Breast epithelium (tissue), 4 donors: Measurements from ENCODE around the gene TTYH3. TPM values are rescaled to one million over a fixed set of nuclear protein-coding genes. Genes with fewer than 3 reads are reported as not detected.
"Not testable (repeated sequence)": the region's sequence is repeated elsewhere in the genome, so short reads cannot be mapped to it uniquely, and the experiment has no call there.

Experiments
- DNase-seq, 2 donors: peaks; one replicate each; pipeline ENCODE4 v3.0.0-alpha.2; 2019; ENCODE audit warnings: low spot score in 2 of 2
- H3K27ac ChIP-seq, 2 donors: fragments of 200-600 bp; sonication (generic) in 1 of 2; one replicate each; pipeline ENCODE4 v1.5.1; 2016 to 2019; ENCODE audit warnings: mild to moderate bottlenecking in 1 of 2
- H3K27me3 ChIP-seq, 2 donors: fragments of 200-600 bp; sonication (generic) in 1 of 2; one replicate each; pipeline versions ENCODE4 v1.5.1 to v1.6.0; 2017 to 2019; ENCODE audit warnings: control low read depth in 1 of 2, mild to moderate bottlenecking in 1 of 2
- H3K36me3 ChIP-seq: fragments of 200-600 bp; one replicate; pipeline ENCODE4 v1.5.1; 2019
- H3K4me1 ChIP-seq, 2 donors: fragments of 200-600 bp; sonication (generic); one replicate each; pipeline ENCODE4 v1.5.1; 2016 to 2019; ENCODE audit warnings: control low read depth in 1 of 2
- H3K4me3 ChIP-seq, 3 donors: fragments of 200-600 bp; sonication (generic); 1 replicate in 2 of 3; 2 replicates in 1 of 3; pipeline ENCODE4 v1.5.1; 2016 to 2019; ENCODE audit warnings: mild to moderate bottlenecking in 3 of 3, moderate library complexity in 2 of 3
- H3K9me3 ChIP-seq, 2 donors: fragments of 200-600 bp; sonication (generic) in 1 of 2; one replicate each; pipeline ENCODE4 v1.5.1; 2016 to 2019; ENCODE audit warnings: control low read depth in 1 of 2
- POLR2A ChIP-seq: fragments of 450-650 bp; IDR thresholded peaks from one replicate; pipeline ENCODE4 v1.6.1; 2016; ENCODE audit warnings: antibody characterized with exemption, mild to moderate bottlenecking, moderate library complexity
- POLR2AphosphoS5 ChIP-seq, 3 donors: sonication (generic); formaldehyde crosslinking; IDR thresholded peaks; one replicate each; pipeline ENCODE4 v1.6.1; 2017; ENCODE audit warnings: antibody characterized with exemption in 3 of 3
- intact Hi-C: fragments of 100-400 bp; cut with DNase I; formaldehyde crosslinking; loops from one replicate; pipeline ENCODE4 v1.15.1; 2023; ENCODE audit warnings: low total_unique reads
- total RNA-seq, 3 donors: library from RNA; depleted of rRNA; stranded (reverse); fragments of >200 nt; gene quantifications; one replicate each; pipeline ENCODE4 v1.1.0, GENCODE V29; 2016
- TF ChIP-seq, protein P1 (sequence below), 3 donors: fragments of 450-650 bp; IDR thresholded peaks; one replicate each; pipeline ENCODE4 v1.5.1; 2016 to 2017; ENCODE audit warnings: antibody characterized with exemption in 3 of 3, mild to moderate bottlenecking in 3 of 3, moderate library complexity in 3 of 3

Gene TTYH3
- total RNA-seq, 3 donors from 2014 or later: 11.6 to 17.9 (median 17.4) TPM

DNA sequence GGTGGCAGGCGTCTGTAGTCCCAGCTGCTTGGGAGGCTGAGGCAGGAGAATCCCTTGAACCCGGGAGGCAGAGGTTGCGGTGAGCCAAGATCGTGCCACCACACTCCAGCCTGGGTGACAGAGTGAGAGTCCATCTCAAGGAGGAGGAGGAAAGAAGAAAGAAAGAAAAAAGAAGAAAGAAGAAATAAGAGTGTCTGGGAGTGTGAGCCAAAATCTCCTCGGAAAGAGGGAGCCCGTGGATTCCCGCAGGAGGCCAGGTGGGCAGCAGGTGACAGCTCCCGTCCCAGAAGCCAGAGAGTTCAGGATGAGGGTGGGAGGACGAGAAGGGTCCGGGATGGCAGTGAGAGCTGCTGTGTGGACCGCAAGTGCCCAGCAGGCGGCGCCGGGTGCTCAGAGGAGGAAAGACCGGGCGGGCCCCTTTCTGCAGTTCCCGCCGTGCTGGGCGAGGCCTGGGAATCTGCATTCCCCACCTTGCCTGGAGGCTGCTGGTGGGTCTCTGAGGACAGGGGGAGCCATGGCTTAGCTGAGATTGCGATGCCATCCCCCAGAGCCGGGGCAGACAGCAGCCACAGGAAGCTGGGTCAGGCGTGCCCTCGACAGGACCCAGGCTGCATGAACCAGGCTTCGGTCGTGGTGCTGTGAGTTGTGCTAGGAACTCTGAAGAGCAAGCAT lies 39.1 kb downstream of the TTYH3 start:
- H3K9me3 ChIP-seq: peaks cover 4 to 5% of the 10 kb centered on the region in 2 donors
- H3K27me3 ChIP-seq: peaks cover 0 to 8% of the 10 kb centered on the region in 2 donors
- no peak for TF ChIP-seq POLR2AphosphoS5 (IDR thresholded peaks at IDR 0.05)
- TF ChIP-seq POLR2A: no peak
- TF ChIP-seq, protein P1, sequence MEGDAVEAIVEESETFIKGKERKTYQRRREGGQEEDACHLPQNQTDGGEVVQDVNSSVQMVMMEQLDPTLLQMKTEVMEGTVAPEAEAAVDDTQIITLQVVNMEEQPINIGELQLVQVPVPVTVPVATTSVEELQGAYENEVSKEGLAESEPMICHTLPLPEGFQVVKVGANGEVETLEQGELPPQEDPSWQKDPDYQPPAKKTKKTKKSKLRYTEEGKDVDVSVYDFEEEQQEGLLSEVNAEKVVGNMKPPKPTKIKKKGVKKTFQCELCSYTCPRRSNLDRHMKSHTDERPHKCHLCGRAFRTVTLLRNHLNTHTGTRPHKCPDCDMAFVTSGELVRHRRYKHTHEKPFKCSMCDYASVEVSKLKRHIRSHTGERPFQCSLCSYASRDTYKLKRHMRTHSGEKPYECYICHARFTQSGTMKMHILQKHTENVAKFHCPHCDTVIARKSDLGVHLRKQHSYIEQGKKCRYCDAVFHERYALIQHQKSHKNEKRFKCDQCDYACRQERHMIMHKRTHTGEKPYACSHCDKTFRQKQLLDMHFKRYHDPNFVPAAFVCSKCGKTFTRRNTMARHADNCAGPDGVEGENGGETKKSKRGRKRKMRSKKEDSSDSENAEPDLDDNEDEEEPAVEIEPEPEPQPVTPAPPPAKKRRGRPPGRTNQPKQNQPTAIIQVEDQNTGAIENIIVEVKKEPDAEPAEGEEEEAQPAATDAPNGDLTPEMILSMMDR (IDR thresholded peaks at IDR 0.05): peak; percentile 47 to 72 (median 70)
- no peak for DNase-seq
- H3K27ac ChIP-seq: no peak overlapping the region
- H3K4me1 ChIP-seq: no peaks in the 10 kb centered on the region
- intact Hi-C loops: no loop called here
- no peaks in the 10 kb centered on the region for H3K36me3 ChIP-seq
- no peak overlapping the region for H3K4me3 ChIP-seq

DNA sequence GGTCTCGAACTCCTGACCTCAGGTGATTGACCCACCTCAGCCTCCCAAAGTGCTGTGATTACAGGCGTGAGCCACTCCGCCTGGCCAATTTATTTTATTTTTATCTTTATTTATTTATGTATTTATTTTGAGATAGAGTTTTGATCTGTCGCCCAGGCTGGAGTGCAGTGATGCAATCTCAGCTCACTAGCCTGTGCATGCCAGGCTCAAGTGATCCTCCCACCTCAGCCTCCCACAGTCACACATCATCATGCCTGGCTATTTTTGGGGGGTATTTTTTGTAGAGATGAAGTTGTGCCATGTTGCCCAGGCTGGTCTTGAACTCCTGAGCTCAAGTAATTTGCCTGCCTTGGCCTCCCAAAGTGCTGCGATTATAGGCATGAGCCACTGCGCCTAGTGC lies 41.4 kb downstream of the TTYH3 start:
- H3K27me3 ChIP-seq, DNase-seq, intact Hi-C loops, H3K4me3 ChIP-seq, H3K36me3 ChIP-seq, H3K27ac ChIP-seq, H3K4me1 ChIP-seq, H3K9me3 ChIP-seq: not testable (repeated sequence)

DNA sequence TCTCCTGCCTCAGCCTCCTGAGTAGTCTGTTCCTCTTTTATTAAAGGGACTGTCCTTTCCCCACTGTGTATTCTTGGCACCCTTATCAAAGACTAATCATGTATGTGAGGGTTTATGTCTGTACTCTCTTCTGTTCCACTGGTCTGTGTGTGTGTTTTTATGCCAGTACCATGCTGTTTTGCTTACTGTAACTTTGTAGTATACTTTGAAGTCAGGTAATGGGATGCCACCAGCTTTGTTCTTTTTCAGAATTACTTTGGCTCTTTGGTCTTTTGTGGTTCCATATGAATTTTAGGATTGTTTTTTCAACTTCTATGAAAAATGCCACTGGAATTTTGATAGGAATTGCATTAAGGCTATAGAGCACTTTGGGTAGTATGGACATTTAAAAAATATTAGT lies 42.1 kb downstream of the TTYH3 start:
- Histone ChIP-seq H3K4me1 (no peaks in the 10 kb centered on the region), H3K27me3 (peaks cover 0 to 8% of the 10 kb centered on the region in 2 donors), H3K9me3 (peaks cover 0 to 4% of the 10 kb centered on the region in 2 donors), H3K36me3 (no peaks in the 10 kb centered on the region), H3K4me3 (no peak overlapping the region), H3K27ac (no peak overlapping the region)
- intact Hi-C loops: no loop called here
- DNase-seq: no peak
- no peak for TF ChIP-seq POLR2AphosphoS5 (IDR thresholded peaks at IDR 0.05)
- no peak for TF ChIP-seq POLR2A
- TF ChIP-seq, protein P1 (IDR thresholded peaks at IDR 0.05): no peak

DNA sequence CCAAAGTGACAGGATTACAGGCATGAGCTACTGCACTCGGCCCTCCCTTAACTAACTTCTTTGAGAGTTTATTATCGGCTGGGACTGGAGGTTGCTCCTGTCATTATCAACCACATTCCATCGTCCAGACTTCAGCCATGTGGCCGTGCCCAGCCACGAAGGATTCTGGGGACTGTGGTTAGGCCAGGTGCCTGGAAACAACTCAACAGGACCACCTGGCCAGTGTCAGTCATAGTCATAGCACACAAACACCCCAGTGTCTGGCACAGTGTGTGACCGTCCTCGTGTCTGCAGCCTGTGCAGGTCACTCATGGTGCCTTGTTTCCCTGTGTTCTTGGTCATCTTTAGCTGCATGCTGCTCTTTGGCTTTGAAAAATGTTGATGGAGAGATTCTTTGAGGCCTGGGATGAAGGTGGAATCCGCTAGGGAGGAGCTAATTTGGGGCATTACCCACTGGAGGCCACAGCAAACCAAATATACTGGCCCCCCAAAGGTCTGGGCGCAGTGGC lies 43.5 kb downstream of the TTYH3 start:
- H3K4me1 ChIP-seq: no peaks in the 10 kb centered on the region
- TF ChIP-seq, protein P1 (IDR thresholded peaks at IDR 0.05): no peak
- TF ChIP-seq POLR2A (no peak), POLR2AphosphoS5 (IDR thresholded peaks at IDR 0.05) (no peak)
- peaks cover 0 to 4% of the 10 kb centered on the region in 2 donors for H3K9me3 ChIP-seq
- peaks cover 0 to 8% of the 10 kb centered on the region in 2 donors for H3K27me3 ChIP-seq
- H3K36me3 ChIP-seq: no peaks in the 10 kb centered on the region
- intact Hi-C loops: no loop called here
- DNase-seq: no peak
- H3K4me3 ChIP-seq: no peak overlapping the region
- H3K27ac ChIP-seq: no peak overlapping the region

DNA sequence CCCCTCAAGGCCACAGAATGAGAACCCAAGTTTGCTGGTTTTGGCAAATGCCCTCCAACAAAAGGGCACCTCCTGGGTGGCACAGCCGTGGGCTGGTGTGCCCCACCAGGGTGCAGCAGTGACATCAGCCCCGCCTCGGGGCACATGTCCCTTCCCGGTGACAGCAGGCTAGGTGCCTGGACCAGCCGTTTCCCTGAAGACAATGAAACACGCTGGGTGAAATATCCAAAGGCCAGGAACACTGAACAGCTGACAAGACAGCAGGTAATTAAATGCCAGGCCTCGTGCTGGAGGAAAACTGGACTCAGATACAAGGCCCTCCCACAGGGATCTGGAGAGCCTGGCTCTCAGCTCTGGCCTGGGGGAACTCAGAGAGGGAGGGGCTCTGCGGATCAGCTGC lies 44.8 kb downstream of the TTYH3 start:
- intact Hi-C loops, H3K4me1 ChIP-seq, DNase-seq, H3K9me3 ChIP-seq, H3K4me3 ChIP-seq, H3K36me3 ChIP-seq, H3K27ac ChIP-seq: not testable (repeated sequence)
- peaks cover 0 to 16% of the 10 kb centered on the region in 2 donors for H3K27me3 ChIP-seq

DNA sequence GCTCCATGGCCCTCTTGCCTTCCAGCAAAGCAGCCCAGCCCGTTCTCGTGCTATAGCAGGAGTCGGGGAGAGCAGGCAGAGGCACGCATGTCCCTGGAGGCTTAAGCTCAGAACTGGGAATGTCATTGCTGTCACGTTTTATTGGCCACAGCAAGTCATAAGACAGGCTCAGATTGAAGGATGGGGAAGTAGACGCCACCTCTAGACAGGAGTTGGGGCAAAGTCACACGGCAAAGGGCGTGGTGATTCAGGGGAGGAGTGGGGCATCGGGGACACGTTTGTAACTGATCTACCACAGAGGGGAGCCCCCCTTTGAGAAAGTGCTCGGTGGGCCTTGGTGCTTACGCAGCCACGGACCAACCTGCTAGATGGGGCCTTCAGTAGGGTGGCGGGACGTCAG lies 46.7 kb downstream of the TTYH3 start:
- peaks cover 0 to 16% of the 10 kb centered on the region in 2 donors for H3K27me3 ChIP-seq
- DNase-seq, H3K36me3 ChIP-seq, H3K4me3 ChIP-seq, H3K4me1 ChIP-seq, H3K9me3 ChIP-seq, intact Hi-C loops, H3K27ac ChIP-seq: not testable (repeated sequence)

DNA sequence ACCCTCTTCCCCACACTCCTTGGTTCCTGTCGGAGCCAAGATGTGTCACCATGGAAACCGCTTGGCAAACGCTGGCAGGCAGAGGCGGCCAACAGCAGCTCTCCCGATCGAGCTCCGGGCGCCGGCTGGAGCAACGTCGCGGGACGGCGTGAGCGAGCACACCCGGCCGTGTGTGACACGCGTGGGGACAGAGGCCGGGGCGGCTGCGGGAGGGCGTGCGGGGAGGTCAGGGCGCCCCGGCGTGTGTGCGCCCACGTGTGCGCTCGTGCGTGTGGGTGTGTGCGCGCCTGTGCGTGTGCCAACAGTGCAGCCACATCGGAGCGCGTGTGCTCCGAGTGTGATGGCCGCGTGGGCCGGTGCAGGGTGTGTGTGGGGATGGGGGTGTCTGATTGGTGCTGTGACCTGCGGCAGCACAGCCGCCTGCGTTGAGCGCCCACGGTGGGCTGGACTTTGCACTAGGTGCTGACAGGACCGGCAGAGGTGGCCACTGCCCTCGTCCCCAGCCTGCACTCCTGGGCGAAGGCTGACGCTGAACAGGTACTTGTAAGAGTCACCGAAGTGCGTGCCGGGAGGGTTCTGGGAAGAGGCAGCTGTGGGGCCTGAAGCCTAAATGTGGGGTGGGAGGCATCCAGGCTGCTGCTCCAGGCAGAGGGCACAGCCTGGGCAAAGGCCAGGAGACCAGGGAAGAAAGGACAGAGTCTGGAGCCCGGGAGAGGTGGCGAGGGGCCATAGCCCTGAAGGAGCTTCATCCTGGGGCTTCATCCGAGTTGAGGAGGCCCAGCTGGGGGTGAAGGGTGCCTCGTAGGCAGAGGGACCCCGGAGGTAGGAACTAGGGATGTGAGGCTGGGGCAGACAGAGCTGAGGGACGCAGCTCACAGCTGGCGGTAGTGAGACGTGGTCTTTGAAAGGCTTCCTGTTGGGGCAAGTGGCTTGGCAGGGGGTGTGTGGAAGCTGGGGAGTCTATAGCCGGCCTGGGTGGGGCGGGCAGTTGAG lies 47.6 kb downstream of the TTYH3 start:
- H3K4me1 ChIP-seq, H3K27ac ChIP-seq, H3K9me3 ChIP-seq, H3K36me3 ChIP-seq, DNase-seq: not testable (repeated sequence)
- intact Hi-C loops: loop anchor here (10.0 kb wide), 1 partner anchor 205 kb away; the partner anchor contains the start of gene GRIFIN
- peak overlapping the region in 2 of 3 donors; percentile 15 to 54 for H3K4me3 ChIP-seq
- H3K27me3 ChIP-seq: peaks cover 0 to 16% of the 10 kb centered on the region in 2 donors
